C4-2B (cell line): ENCODE results near the gene CFAP210.

Experiments used
- H3K27ac ChIP-seq: fragments of 450-650 bp; 2 replicates; pipeline ENCODE4 v1.5.1; 2017
- CTCF ChIP-seq: fragments of 450-650 bp; conservative IDR thresholded peaks from 2 replicates; pipeline ENCODE4 v1.5.1; 2017; ENCODE audit warnings: mild to moderate bottlenecking
- ZFX ChIP-seq: fragments of 450-650 bp; IDR thresholded peaks from 2 replicates; pipeline ENCODE4 v1.6.1; 2017

CFAP210 gene

GRCh38 chr2:169659320-169659719 is 34.9 kb downstream of the CFAP210 start:
- no peak overlapping the region for H3K27ac ChIP-seq
- TF ChIP-seq CTCF = no peak
- no peak for TF ChIP-seq ZFX

GRCh38 chr2:169658877-169659276 is 35.3 kb downstream of the CFAP210 start:
- TF ChIP-seq CTCF (no peak), ZFX (no peak)
- H3K27ac ChIP-seq = no peak overlapping the region

- TF ChIP-seq CTCF (no peak), ZFX (no peak)
These were observed 38.0 kb downstream of the CFAP210 start for GRCh38 chr2:169656164-169656563.

GRCh38 chr2:169653636-169654035 is 40.6 kb downstream of the CFAP210 start:
- no peak overlapping the region for H3K27ac ChIP-seq
- no peak for TF ChIP-seq CTCF
- TF ChIP-seq ZFX = no peak

More at GRCh38 chr2:169656164-169656563, 38.0 kb downstream of the CFAP210 start:
- H3K27ac ChIP-seq = no peak overlapping the region

GRCh38 chr2:169649278-169649677 is 44.9 kb downstream of the CFAP210 start:
- TF ChIP-seq CTCF = no peak
- no peak for TF ChIP-seq ZFX
- no peak overlapping the region for H3K27ac ChIP-seq

- no peak overlapping the region for H3K27ac ChIP-seq
- no peak for TF ChIP-seq CTCF
- no peak for TF ChIP-seq ZFX
These were observed 46.7 kb downstream of the CFAP210 start for GRCh38 chr2:169647496-169647895.

- TF ChIP-seq CTCF (no peak), ZFX (no peak)
- no peak overlapping the region for H3K27ac ChIP-seq
These were observed 50.0 kb downstream of the CFAP210 start for GRCh38 chr2:169644173-169644572.
